Naive B cell (primary cell): ENCODE data around the gene KANSL1. TPM values are rescaled to one million over a fixed set of nuclear protein-coding genes. Genes with fewer than 3 reads are reported as not detected.

ENCODE experiments used
- ATAC-seq, 2 donors: fragments of 150-1000 bp; cut with Tn5 transposase; 2 replicates each; pipeline ENCODE4 v1.10.0; 2021; ENCODE audit warnings: low read depth in 2 of 2, mild to moderate bottlenecking in 2 of 2, moderate library complexity in 2 of 2
- DNase-seq: peaks from one replicate; pipeline ENCODE4 v3.0.0; 2022
- H3K27ac Mint-ChIP-seq, 6 donors: one replicate each; pipeline ENCODE4 v1.8.0; 2020 to 2022; ENCODE audit warnings: mild to moderate bottlenecking in 6 of 6, mixed read lengths in 6 of 6, moderate library complexity in 5 of 6, inconsistent platforms in 2 of 6
- H3K27me3 Mint-ChIP-seq, 3 donors: one replicate each; pipeline ENCODE4 v1.8.0; 2021 to 2022; ENCODE audit warnings: mixed read lengths in 3 of 3, mild to moderate bottlenecking in 1 of 3
- H3K36me3 Mint-ChIP-seq, 2 donors: one replicate each; pipeline ENCODE4 v1.8.0; 2020 to 2022; ENCODE audit warnings: mixed read lengths in 2 of 2, inconsistent platforms in 1 of 2, mild to moderate bottlenecking in 1 of 2
- H3K4me1 Mint-ChIP-seq, 3 donors: one replicate each; pipeline ENCODE4 v1.8.0; 2020 to 2022; ENCODE audit warnings: mixed read lengths in 3 of 3, inconsistent platforms in 1 of 3, mild to moderate bottlenecking in 1 of 3, moderate library complexity in 1 of 3
- H3K4me3 Mint-ChIP-seq, 8 donors: one replicate each; pipeline ENCODE4 v1.8.0; 2020 to 2022; ENCODE audit warnings: mild to moderate bottlenecking in 8 of 8, mixed read lengths in 8 of 8, moderate library complexity in 8 of 8, inconsistent platforms in 2 of 8
- H3K9me3 Mint-ChIP-seq, 7 donors: one replicate each; pipeline ENCODE4 v1.8.0; 2020 to 2022; ENCODE audit warnings: mixed read lengths in 7 of 7, mild to moderate bottlenecking in 5 of 7, inconsistent platforms in 2 of 7, moderate library complexity in 1 of 7
- polyA plus RNA-seq, 6 donors: library from polyadenylated mRNA; unstranded; fragments of 300-500 nt; fragmentation: Illumina TruSeq; gene quantifications; one replicate each; pipeline ENCODE4 v1.2.3, GENCODE V29; 2021; ENCODE audit warnings: low read depth in 6 of 6

KANSL1 gene
- polyA plus RNA-seq, 6 donors from 2014 or later = 5.8 to 27.5 (median 16.5) TPM

GRCh38 chr17:46157443-46158062, 35.7 kb downstream of the KANSL1 start:
- Mint-ChIP-seq H3K4me1 (peaks cover 68 to 87% (median 74%) of the 10 kb centered on the region in 3 donors), H3K27ac (peak overlapping the region in 2 of 6 donors; percentile 30 to 59), H3K9me3 (no peaks in the 10 kb centered on the region), H3K4me3 (no peak overlapping the region), H3K27me3 (no peaks in the 10 kb centered on the region), H3K36me3 (peaks cover 0 to 5% of the 10 kb centered on the region in 2 donors)
- no peak for ATAC-seq
- DNase-seq = no peak

- DNase-seq = no peak
- Mint-ChIP-seq H3K36me3 (no peaks in the 10 kb centered on the region), H3K27ac (peak overlapping the region; percentile 16 to 93 (median 60))
These were observed 38.9 kb downstream of the KANSL1 start for GRCh38 chr17:46154151-46154816.

GRCh38 chr17:46152423-46152822, 40.8 kb downstream of the KANSL1 start:
- no peaks in the 10 kb centered on the region for H3K36me3 Mint-ChIP-seq
- DNase-seq (no peak), ATAC-seq (no peak)
- H3K4me1 Mint-ChIP-seq = peaks cover 69 to 84% (median 74%) of the 10 kb centered on the region in 3 donors
- H3K27me3 Mint-ChIP-seq = no peaks in the 10 kb centered on the region
- peak overlapping the region in 4 of 6 donors; percentile 8 to 88 (median 54) for H3K27ac Mint-ChIP-seq
- H3K9me3 Mint-ChIP-seq = no peaks in the 10 kb centered on the region
- H3K4me3 Mint-ChIP-seq = no peak overlapping the region

More at GRCh38 chr17:46154151-46154816, 38.9 kb downstream of the KANSL1 start:
- peak in 1 of 2 donors; percentile 15 for ATAC-seq
- Mint-ChIP-seq H3K27me3 (no peaks in the 10 kb centered on the region), H3K9me3 (no peaks in the 10 kb centered on the region), H3K4me3 (peak overlapping the region in 6 of 8 donors; percentile 20 to 72 (median 55)), H3K4me1 (peaks cover 63 to 85% (median 76%) of the 10 kb centered on the region in 3 donors)

GRCh38 chr17:46151762-46152161, 41.5 kb downstream of the KANSL1 start:
- ATAC-seq = no peak
- peak overlapping the region in 3 of 6 donors; percentile 8 to 88 (median 78) for H3K27ac Mint-ChIP-seq

GRCh38 chr17:46150216-46150963, 42.8 kb downstream of the KANSL1 start:
- peak overlapping the region in 2 of 6 donors; percentile 0 to 8 for H3K27ac Mint-ChIP-seq
- no peaks in the 10 kb centered on the region for H3K9me3 Mint-ChIP-seq
- no peak overlapping the region for H3K4me3 Mint-ChIP-seq

More at GRCh38 chr17:46151762-46152161, 41.5 kb downstream of the KANSL1 start:
- H3K27me3 Mint-ChIP-seq = no peaks in the 10 kb centered on the region
- H3K4me1 Mint-ChIP-seq = peaks cover 68 to 84% (median 74%) of the 10 kb centered on the region in 3 donors
- H3K4me3 Mint-ChIP-seq = no peak overlapping the region
- DNase-seq = no peak
- no peaks in the 10 kb centered on the region for H3K36me3 Mint-ChIP-seq
- no peaks in the 10 kb centered on the region for H3K9me3 Mint-ChIP-seq

GRCh38 chr17:46148247-46148646, 45.0 kb downstream of the KANSL1 start:
- peaks cover 74 to 87% (median 77%) of the 10 kb centered on the region in 3 donors for H3K4me1 Mint-ChIP-seq
- no peaks in the 10 kb centered on the region for H3K9me3 Mint-ChIP-seq
- H3K27me3 Mint-ChIP-seq = no peaks in the 10 kb centered on the region
- no peak for ATAC-seq
- no peak for DNase-seq
- no peak overlapping the region for H3K4me3 Mint-ChIP-seq
- H3K27ac Mint-ChIP-seq = peak overlapping the region in 4 of 6 donors; percentile 27 to 85 (median 58)
- H3K36me3 Mint-ChIP-seq = no peaks in the 10 kb centered on the region

More at GRCh38 chr17:46150216-46150963, 42.8 kb downstream of the KANSL1 start:
- ATAC-seq = no peak
- peaks cover 69 to 84% (median 71%) of the 10 kb centered on the region in 3 donors for H3K4me1 Mint-ChIP-seq
- no peaks in the 10 kb centered on the region for H3K36me3 Mint-ChIP-seq
- no peak for DNase-seq
- H3K27me3 Mint-ChIP-seq = no peaks in the 10 kb centered on the region

- no peak for ATAC-seq
- Mint-ChIP-seq H3K4me1 (peaks cover 71 to 91% (median 76%) of the 10 kb centered on the region in 3 donors), H3K27ac (peak overlapping the region in 4 of 6 donors; percentile 27 to 80 (median 44)), H3K27me3 (no peaks in the 10 kb centered on the region), H3K4me3 (peak overlapping the region in 3 of 8 donors; percentile 39 to 71 (median 40)), H3K36me3 (no peaks in the 10 kb centered on the region), H3K9me3 (no peaks in the 10 kb centered on the region)
- DNase-seq = no peak
These were observed 45.9 kb downstream of the KANSL1 start for GRCh38 chr17:46147296-46147695.

- H3K4me1 Mint-ChIP-seq = peaks cover 79 to 98% (median 79%) of the 10 kb centered on the region in 3 donors
- H3K9me3 Mint-ChIP-seq = no peaks in the 10 kb centered on the region
- no peaks in the 10 kb centered on the region for H3K27me3 Mint-ChIP-seq
- ATAC-seq (peak in 1 of 2 donors; percentile 11), DNase-seq (no peak)
- no peaks in the 10 kb centered on the region for H3K36me3 Mint-ChIP-seq
- H3K4me3 Mint-ChIP-seq = peak overlapping the region in 5 of 8 donors; percentile 0 to 43 (median 37)
- peak overlapping the region in 2 of 6 donors; percentile 12 to 27 for H3K27ac Mint-ChIP-seq
These were observed 49.0 kb downstream of the KANSL1 start for GRCh38 chr17:46144246-46144645.

- Mint-ChIP-seq H3K36me3 (no peaks in the 10 kb centered on the region), H3K4me1 (peaks cover 79 to 98% (median 81%) of the 10 kb centered on the region in 3 donors), H3K27ac (peak overlapping the region in 3 of 6 donors; percentile 12 to 64 (median 27)), H3K9me3 (no peaks in the 10 kb centered on the region), H3K4me3 (peak overlapping the region in 6 of 8 donors; percentile 0 to 48 (median 32)), H3K27me3 (no peaks in the 10 kb centered on the region)
- no peak for ATAC-seq
- no peak for DNase-seq
These were observed 49.4 kb downstream of the KANSL1 start for GRCh38 chr17:46143827-46144236.

- DNase-seq (no peak), ATAC-seq (peak; percentile 24 to 56)
- peak overlapping the region in 5 of 6 donors; percentile 39 to 82 (median 63) for H3K27ac Mint-ChIP-seq
- peaks cover 78 to 98% (median 86%) of the 10 kb centered on the region in 3 donors for H3K4me1 Mint-ChIP-seq
- no peaks in the 10 kb centered on the region for H3K27me3 Mint-ChIP-seq
- H3K4me3 Mint-ChIP-seq = peak overlapping the region in 7 of 8 donors; percentile 1 to 82 (median 60)
- H3K36me3 Mint-ChIP-seq = no peaks in the 10 kb centered on the region
- no peaks in the 10 kb centered on the region for H3K9me3 Mint-ChIP-seq
These were observed 51.6 kb downstream of the KANSL1 start for GRCh38 chr17:46141645-46142044.

GRCh38 chr17:46140645-46141197, 52.5 kb downstream of the KANSL1 start:
- Mint-ChIP-seq H3K27ac (peak overlapping the region in 1 of 6 donors; percentile 7), H3K9me3 (no peaks in the 10 kb centered on the region), H3K4me1 (peaks cover 80 to 98% (median 87%) of the 10 kb centered on the region in 3 donors), H3K36me3 (no peaks in the 10 kb centered on the region), H3K27me3 (no peaks in the 10 kb centered on the region), H3K4me3 (peak overlapping the region in 2 of 8 donors; percentile 39 to 52)
- ATAC-seq (no peak), DNase-seq (no peak)

GRCh38 chr17:46139432-46140210, 53.6 kb downstream of the KANSL1 start:
- no peaks in the 10 kb centered on the region for H3K9me3 Mint-ChIP-seq
- no peaks in the 10 kb centered on the region for H3K36me3 Mint-ChIP-seq
- peaks cover 79 to 97% (median 87%) of the 10 kb centered on the region in 3 donors for H3K4me1 Mint-ChIP-seq
- DNase-seq (no peak), ATAC-seq (peak; percentile 53 to 59)
- peak overlapping the region in 6 of 8 donors; percentile 11 to 57 (median 39) for H3K4me3 Mint-ChIP-seq
- peak overlapping the region in 4 of 6 donors; percentile 11 to 64 (median 32) for H3K27ac Mint-ChIP-seq
- H3K27me3 Mint-ChIP-seq = no peaks in the 10 kb centered on the region
